Stimulated activated CD8-positive, alpha-beta memory T cell treated with anti-CD3 and anti-CD28 coated beads, Interleukin-4, amount 100 ng/mL, for 24 hours (primary cell): ENCODE measurements around the gene REEP6.
"Not testable (repeated sequence)": the region's sequence is repeated elsewhere in the genome, so short reads cannot be mapped to it uniquely, and the experiment has no call there.

Experiments
- DNase-seq: peaks from one replicate; pipeline ENCODE4 v3.0.0-alpha.2; 2020; ENCODE audit warnings: low read depth

Gene REEP6

DNA sequence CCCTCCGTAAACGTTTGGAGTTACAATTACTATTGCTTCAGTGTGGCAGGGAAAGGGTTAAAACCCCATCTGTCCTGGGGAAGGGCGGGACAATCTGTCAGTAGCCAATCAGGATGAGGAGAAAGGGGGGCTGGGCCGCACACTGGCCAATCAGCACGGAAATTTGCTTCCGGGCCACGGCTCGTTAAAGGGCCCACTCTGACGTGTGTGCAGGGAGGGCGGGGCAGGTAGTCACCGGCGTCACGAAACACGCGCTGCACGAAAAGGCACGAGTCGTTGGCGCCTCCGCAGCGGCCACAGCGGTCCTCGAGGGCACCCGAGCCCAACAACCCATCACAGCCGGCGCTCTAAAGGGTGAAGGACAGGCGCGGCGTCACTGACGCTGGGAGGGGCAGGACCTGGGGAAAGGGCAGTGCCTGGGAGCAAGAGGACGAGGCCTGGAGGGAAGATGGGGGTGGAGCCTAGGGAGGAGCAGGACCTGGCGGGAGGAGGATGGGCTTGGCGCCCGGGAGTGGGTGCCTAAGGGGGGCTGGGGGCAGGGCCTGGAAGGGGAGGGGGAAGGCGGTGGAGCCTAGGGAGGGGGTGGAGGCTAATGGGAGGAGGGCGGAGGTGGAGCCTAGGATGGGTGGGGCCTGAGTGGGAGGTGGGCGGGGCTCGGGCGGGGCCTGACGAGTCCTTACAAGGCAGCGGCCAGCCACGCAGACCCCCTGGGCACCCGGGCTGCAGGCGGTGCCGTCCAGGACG lies 17.0 kb downstream of the REEP6 start:
- DNase-seq, result peak; percentile 82

DNA sequence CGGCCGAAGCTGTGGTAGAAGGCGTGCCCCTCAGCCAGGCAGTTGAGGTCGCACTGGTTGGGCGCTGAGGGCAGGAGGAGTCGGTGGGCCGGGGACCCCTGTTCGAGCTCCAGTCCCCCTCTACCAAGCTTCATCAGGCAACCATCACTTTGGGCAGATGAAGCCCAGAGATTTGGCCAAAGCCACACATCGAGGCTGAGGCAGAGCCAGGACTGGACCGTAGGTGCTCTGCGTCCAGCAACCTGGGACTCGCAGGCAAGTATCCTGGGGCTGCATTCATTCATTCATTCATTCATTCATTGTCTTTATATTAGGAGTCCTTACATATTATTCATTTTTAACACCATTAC lies 17.5 kb downstream of the REEP6 start:
- no peak for DNase-seq

DNA sequence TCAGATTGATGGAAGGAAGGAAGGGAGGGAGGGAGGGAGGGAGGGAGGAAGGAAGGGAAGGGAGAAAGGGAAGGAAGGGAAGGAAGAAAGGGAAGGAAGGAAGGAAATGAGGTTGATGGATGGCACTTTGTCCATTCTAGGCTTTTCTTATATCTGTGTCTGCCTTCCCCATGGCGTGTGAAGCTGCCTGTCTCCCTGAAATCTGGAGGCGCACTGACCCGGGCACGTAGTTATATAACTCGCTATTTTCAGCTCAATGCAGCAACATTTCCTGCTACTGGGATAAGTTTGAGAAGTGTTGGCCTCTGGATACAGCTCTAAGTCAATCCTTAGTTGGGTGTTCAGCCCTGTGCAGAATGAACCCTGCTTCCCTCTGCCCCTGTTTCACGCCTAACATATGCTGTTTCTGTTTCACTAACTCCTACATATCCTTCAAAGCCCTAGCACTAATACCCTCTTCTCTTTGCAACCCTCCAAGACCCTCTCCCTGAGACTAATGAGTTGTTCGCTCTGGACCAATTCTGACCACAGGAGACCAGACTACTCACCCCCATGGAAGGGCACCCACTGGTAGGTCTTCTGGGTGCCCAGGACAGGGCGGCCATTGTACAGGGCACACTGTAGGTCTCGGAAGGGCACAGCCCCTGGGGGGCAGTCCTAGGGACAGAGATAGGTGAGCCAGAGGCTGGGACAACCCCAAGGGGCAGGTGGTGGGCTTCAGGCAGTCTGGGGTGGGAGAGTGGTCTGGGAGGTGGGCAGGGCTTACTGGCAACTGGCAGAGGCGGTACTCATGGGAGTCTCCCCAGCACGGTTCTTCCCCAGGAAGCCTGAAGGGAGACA lies 18.8 kb downstream of the REEP6 start:
- DNase-seq, result no peak

DNA sequence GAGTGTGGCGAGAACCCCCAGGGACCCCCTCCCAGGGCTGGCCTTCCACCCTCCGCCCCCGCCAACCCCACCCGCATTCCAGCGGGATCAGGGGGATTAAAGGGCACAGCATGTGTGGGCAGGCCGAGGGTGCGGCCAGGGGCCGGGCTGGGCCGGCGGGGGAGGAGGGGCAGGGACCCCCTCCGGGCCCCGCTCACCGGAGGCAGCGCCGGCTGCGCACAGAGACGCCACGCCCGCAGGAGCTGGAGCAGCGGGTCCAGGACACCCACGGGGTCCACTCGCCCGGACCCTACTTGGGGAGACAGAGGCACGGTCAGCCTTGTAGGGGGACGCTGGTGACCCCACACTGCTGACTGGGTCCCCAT lies 19.4 kb downstream of the REEP6 start:
- DNase-seq, result no peak

DNA sequence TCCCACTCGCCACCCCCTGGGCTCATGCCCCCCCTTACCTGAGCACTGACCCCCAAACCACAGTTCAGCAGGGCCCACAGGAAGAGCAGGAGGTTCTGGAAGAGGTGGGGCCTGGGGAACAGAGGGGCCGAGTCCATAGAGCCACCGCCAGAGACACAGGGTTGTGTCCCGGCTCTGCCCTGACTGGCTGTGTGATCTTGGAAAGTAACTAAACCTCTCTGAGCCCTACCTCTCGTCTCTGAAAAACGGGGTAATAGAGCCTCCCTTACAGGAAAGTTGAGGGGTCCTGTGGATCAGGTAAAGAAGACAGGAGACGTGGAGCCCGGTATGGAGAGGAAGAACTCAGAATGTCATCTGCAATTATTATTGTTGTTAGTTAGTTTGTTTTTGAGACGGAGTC lies 19.8 kb downstream of the REEP6 start:
- no peak for DNase-seq

DNA sequence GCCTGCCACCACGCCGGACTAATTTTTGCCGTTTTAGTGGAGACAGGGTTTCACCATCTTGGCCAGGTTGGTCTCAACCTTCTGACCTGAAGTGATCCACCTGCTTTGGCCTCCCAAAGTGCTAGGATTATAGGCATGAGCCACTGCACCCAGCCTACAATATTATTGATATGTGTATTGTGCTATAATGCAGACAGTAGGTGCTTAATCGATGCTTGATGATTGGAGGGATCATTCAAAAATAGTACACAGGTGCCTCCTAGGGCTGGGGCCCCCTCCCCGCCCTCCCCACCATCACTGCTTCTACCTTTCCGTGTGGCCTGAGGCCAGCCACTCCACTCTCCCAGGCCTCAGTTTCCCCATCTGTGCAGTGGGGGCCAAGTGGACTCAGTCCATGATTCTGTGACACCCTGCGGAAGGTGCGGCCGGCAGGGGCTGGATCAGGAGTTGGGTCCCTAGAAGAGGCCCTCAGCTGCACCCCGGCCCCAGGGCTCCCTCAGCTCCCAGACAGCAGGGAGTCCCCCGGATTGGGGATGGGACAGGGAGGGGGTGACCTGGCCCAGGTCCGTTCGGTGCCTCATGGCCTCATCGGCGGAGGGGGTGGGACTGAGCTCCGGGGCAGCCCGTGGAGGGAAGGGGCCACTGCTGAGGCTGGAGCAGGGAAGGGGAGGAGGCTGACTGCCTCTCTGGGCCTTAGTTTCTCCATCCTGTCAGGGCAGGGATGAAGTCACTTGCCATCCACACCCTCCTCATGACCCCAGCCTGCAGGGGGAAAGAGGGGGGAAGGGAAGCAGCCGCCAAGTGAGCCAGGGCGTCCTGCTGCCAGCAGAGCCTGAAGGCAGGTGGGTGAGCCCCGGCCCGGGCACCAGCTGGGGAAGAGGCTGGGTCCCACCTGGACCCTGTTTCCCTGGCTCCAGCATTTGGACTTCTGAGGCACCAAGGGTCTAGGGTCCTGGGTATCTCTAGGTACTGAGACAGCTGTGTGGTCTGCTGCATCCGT lies 20.6 kb downstream of the REEP6 start:
- DNase-seq, result no peak

DNA sequence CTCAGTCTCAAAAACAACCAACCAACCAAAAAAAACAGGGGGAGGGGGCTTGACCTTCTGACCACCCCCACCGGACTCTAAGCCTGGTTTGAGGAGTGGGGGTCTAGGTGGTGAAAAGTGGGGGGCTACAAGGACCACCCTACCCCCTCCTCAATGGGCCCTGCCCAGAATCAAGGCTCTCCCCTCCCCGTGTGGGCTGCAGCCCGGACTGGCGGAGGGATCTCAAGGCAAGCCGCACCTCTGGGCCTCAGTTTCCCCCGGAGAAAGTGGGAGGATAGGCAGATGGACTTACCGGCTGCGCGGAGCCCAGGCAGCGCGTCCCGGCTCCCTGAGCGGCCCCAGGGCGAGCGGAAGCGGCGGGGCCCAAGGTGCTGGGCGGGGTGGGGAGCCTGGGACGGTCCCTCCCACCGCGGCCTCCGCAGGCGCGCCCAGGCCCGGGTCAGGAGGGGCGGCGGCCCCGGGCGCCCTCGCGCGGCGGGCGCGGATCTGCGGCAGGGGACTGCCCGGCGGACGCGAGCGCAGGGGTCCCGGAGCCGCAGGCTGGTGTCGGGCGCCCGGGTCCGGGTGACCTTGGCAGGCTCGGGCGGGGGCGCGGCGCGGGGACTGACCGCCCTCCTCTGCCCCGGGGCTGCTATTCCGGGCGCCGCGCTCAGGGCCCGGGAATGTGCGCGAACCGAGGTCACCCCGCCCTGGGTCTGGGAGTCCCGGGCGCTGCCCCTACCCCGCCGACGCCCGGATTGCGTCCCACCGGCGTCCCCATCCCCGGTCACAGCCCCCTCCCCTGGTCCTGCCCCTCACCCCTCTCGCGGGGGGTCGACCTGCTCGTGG lies 21.9 kb downstream of the REEP6 start, which contains the start of gene ADAMTSL5:
Gene ADAMTSL5 (minus strand): TSS at position 349 of the 828 bp plus-strand sequence. CDS start 2,076 bp downstream, outside the sequence.
- peak; percentile 66 for DNase-seq

DNA sequence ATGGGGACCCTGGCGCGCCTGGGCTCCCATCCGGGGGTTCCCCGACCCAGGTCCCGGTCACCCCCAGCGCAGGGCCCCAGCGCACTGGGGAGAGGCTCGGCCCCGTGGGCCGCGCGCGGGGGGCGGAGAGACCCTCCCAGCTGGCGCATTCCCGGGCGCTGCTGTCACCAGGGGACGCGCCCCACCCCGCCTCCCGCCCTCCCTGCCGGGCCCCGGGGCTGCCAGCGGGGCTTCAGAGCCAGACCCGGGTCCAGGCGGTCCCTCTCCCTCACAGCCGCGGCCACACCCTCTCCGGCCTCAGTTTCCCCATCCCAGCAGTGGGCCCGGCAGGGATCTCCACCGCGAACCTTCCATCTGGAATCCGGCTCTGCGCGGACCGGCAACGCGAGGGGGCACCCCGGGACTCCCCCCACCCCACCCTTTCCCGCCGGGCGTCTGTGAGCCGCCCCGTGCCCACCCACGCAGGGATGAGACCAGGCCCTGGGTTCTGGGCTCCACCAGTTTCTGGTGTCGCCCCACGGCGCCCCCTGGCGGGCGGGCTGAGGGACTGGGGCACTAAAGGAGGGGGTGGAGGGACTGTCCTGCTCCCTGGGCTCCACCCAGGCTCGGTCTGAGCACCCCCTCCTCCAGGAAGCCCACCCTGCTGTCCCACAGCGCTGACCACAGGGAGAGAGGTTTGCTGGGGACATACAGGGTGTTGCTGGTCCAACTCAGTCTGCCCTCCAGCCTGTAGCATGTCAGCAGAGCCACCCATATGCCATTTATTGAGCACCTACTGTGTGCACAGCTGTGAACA lies 22.7 kb downstream of the REEP6 start:
- DNase-seq, result peak; percentile 41

DNA sequence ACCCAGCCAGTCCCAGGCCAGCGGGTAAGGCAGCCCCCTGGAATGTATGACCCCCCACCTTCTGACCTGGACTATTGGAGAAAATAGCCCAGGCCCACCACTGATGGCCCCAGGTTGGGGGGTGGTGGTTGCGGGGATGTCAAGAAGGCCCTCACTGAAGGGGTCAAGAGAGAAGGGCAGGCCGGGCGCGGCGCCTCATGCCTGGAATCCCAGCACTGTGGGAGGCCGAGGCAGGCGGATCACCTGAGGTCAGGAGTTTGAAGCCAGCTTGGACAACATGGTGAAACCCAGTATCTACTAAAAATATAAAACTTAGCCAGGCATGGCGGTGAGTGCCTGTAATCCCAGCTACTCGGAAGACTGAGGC lies 23.3 kb downstream of the REEP6 start:
- no peak for DNase-seq

DNA sequence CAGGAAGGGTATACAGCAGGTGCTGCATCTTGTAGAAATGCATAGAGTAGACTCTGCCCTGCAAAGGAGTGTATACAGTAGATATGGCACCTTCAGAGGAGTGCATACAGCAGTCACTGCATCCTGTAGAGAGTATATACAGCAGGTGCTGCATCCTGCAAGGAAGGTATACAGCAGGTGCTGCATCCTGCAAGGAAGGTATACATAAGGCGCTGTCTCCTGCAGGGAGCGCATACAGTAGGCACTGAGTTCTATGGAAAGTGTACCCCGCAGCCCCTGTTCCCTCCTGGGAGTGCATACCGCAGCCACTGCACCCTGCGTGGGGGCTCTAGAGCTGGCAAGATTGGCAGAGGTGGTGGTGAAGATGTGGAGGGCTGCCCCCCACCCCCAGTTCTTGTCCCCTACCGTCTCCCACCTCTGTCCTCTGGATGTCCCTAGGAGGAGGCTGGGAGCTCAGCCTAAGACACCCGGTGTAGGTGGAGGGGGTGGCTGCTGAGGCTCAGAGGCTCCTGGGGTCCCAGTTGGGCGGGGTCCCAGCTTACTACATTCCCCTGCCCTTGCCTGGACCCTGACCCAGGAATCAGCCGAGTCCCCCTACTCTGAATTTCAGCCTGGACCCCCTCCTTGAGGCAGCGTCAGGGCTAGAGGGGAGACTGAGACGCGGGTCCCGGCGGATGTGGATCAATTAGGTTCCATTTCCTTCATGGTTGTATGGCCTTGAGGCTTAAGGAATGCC lies 24.2 kb downstream of the REEP6 start:
- no peak for DNase-seq

DNA sequence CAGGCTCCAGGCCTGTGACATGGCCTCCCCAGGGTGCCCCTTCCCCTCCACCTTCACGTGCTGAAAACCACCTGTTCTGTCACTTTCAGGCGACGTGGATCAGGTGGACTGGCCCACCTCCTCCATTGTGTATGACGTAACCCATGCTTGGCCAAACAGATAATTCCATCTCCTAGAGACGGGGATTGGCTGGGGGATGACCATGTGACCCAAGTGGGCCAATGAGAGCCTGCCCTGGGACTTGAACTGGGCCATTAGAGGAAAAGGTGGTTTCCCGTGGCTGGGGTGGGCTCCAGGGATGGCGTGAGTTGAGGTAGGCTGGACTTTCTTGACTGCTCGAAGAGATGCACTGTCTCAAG lies 25.4 kb downstream of the REEP6 start:
- no peak for DNase-seq

DNA sequence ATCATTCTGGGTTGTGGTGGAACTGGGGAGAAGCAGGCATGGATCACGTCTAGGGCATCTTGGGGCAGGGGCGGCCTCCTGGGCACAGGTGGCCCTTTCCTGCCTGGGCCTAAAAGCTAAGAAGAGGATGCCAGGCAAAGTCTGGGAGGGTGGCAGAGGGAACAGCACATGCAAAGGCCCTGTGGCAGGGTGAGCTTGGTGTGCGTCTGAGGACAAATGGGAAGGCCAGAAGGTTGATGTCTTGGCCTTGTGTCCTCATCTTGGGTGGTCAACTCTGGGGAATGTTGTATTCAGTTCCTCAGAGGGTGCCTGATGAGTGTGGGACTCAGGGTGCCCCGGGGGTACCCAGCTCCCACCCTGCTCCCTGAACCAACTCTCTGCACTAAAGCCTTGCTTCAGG lies 27.5 kb downstream of the REEP6 start:
- no peak for DNase-seq

DNA sequence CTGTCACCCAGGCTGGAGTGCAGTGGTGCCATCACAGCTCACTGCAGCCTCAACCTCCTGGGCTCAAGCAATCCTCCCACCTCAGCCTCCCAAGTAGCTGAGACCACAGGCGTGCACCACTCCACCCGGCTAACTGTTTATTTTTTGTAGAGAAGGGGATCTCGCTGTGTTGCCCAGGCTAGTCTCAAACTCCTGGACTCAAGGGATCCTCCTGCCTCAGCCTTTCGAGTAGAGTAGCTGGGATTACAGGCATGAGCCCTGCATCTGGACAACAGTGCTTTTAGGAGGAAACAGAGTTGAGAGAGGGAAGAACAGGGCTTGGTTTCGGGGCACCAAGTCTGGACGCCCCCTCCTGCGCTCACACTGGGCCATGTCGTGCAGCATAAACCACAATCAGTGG lies 28.8 kb downstream of the REEP6 start:
- not testable (repeated sequence) for DNase-seq

DNA sequence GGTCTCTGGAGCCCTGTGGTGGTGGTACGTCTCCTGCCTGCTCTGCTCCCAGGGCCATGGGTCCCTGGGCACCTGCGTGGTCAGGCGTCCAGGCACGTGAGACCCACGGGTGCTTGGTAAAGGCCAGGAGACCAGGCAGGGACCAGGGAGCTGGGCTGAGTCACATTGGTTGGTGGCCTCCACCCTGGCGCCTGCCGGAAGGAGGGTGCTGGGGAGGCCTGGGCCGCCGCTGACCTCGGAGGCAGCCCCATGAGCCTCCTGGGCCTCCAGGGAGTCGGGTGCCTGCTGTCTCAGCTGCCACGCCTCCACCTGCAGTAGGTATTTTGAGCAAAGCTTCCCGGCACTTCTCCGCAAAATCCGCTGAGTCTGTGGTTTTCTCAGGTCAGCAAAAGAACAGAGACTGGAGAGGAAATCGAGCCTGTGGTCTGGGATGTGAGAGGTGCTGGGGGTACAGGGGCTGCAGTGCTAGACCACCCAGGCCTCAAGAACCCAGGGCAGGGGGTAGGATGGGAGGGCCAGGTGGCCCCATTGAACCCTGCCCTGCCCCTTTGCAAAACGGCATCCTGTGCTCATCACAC lies 29.3 kb downstream of the REEP6 start:
- no peak for DNase-seq

DNA sequence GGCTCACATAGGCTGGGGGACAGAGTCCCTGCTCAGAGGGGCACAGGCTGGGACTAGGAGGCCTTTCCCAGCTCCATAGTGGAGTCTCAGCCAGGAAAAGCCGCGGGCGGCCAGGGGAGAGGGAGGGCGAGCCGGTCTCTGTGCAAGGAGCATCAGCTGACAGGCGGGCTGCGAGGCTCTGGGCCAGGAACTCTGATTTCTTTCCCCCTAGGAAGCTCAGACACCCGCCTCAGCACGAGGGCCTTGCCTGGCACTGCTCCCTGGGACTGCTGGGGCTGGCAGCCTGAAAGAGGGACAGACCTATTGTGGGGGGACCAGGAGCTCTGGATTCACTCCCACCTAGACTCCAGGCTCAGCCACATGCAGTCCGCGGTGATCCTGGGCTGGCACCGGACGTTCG lies 30.7 kb downstream of the REEP6 start:
- no peak for DNase-seq

DNA sequence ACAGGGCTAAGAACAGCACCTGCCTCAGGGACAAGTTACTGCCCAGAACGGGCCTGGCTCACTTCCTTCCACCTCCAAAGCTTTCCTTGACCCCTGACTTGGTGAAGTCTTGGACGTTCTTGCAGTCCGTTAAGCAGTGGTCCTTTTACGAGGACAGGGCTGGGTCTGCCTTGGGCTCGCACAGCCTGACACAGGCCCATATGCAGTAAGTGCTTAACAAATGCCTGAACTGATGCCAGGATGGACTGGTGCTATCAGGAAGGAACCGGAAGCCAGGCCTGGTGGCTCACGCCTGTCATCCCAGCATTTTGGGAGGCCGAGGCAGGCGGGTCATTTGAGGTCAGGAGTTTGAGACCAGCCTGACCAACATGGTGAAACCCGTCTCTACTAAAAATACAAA lies 31.1 kb downstream of the REEP6 start:
- no peak for DNase-seq

DNA sequence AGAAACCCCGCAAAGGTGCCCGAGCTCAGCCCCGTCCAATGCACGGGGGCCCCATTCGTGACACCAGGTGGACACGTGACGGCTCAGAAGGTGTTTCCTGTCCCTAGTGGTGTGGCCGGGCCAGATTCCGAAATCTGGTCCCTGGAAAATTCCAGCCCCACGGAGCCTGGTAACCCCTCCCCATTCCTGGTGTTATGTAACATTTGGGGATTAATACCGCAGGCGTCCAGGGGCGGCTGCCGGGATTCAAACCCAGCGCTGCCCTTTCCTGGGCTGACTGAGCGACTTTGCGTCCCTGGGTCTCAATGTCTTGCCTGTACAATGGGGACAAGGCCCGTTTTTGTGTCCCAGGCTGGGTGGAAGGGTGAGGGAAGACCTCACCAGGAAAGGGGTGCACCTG lies 31.9 kb downstream of the REEP6 start:
- no peak for DNase-seq

DNA sequence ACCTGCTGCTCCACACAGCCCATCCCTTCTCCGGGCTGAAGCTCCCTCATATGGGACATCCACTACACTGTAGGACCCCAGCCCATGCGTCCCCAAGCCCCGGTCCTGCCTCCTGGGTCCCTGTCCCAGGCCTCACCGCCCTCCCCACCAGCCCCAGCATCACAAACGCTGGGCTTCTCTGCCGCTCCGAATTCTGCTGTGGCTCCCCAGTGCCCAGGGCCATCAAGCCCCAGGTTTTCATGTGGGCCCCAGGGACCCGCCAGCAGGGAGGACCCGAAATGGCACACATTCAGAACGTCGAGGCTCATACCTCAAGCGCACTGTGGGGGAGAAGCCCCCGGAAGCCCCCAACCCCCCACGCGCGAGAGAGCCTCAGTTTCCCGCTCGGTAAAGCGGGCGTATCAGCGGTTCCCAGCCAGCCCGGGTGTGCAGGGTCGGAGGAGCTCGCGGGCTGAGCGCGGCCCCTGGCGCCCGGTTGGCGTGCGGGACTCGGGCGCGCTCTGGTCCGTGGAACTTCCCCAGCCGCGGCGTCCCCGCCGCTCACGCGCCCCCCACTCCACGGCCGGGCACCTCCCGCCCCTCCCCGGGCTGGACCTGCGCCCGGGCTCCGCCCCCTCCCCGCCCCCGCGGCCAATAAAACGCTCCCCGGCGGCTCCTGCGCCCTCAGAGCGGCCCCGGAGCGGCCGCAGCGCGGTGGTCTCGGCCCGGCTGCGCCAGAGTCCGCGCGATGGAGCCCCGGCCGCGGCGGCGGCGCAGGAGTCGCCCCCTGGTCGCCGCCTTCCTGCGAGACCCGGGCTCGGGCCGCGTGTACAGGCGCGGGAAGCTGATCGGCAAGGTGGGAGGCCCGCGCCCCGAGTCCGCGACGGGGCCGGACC lies 32.7 kb downstream of the REEP6 start, which contains the start of gene PLK5:
Gene PLK5 (plus strand): TSS at position 666 of the 875 bp plus-strand sequence. CDS start 2,920 bp downstream, outside the sequence.
- DNase-seq, result no peak
